Upper lobe of left lung (tissue), 6 donors: ENCODE measurements around the gene SDE2. TPM values are rescaled to one million over a fixed set of nuclear protein-coding genes. Genes with fewer than 3 reads are reported as not detected.
"Not testable (repeated sequence)": the region's sequence is repeated elsewhere in the genome, so short reads cannot be mapped to it uniquely, and the experiment has no call there.

Experiments used
- ATAC-seq, 2 donors: fragments of 200-7000 bp; cut with Tn5 transposase; one replicate each; pipeline ENCODE4 v1.9.1; 2022; ENCODE audit warnings: mild to moderate bottlenecking in 2 of 2, moderate library complexity in 2 of 2; ENCODE audit not compliant: low FRiP score in 2 of 2
- DNase-seq, 2 donors: peaks; one replicate each; pipeline ENCODE4 v3.0.0-alpha.2; 2019 to 2020
- H3K27ac ChIP-seq, 4 donors: fragments of 200-600 bp; sonication (generic); one replicate each; pipeline ENCODE4 v1.5.1; 2016 to 2019
- H3K27me3 ChIP-seq, 4 donors: fragments of 200-600 bp; sonication (generic); one replicate each; pipeline ENCODE4 v1.5.1; 2017 to 2019
- H3K36me3 ChIP-seq, 4 donors: fragments of 200-600 bp; sonication (generic); one replicate each; pipeline ENCODE4 v1.5.1; 2016 to 2019
- H3K4me1 ChIP-seq, 4 donors: fragments of 200-600 bp; sonication (generic); one replicate each; pipeline ENCODE4 v1.5.1; 2018 to 2019
- H3K4me3 ChIP-seq, 4 donors: fragments of 200-600 bp; sonication (generic); one replicate each; pipeline ENCODE4 v1.5.1; 2017 to 2019; ENCODE audit warnings: mild to moderate bottlenecking in 2 of 4, moderate library complexity in 1 of 4
- H3K9me3 ChIP-seq, 4 donors: fragments of 200-600 bp; sonication (generic); one replicate each; pipeline ENCODE4 v1.5.1; 2018 to 2019
- EP300 ChIP-seq, 4 donors: sonication (generic); formaldehyde crosslinking; IDR thresholded peaks; one replicate each; pipeline ENCODE4 v1.5.1; 2017; ENCODE audit warnings: antibody characterized with exemption in 4 of 4, control low read depth in 2 of 4
- POLR2A ChIP-seq, 4 donors: fragments of 450-650 bp; IDR thresholded peaks; one replicate each; pipeline ENCODE4 v1.5.1; 2016 to 2017; ENCODE audit warnings: antibody characterized with exemption in 4 of 4, mild to moderate bottlenecking in 2 of 4
- POLR2AphosphoS5 ChIP-seq, 2 donors: sonication (generic); formaldehyde crosslinking; IDR thresholded peaks; one replicate each; pipeline ENCODE4 v1.5.1; 2017; ENCODE audit warnings: antibody characterized with exemption in 2 of 2
- WGBS, 2 donors: methylation state at CpG; one replicate each; pipeline ENCODE4 v1.1.5; 2017 to 2018; 5-methylcytosine and 5-hydroxymethylcytosine counted together
- small RNA-seq, 4 donors: library from RNA; depleted of rRNA; stranded (forward); fragments of <200 nt; gene quantifications; one replicate each; pipeline ENCODE3, GENCODE V24; 2016
- total RNA-seq, 6 donors: library from RNA; depleted of rRNA in 4 of 6; stranded (reverse); fragments of >200 nt in 4 of 6; gene quantifications; one replicate each; pipeline versions ENCODE4 v1.1.0 to v1.2.1, GENCODE V29; 2016 to 2021
- TF ChIP-seq, protein P1 (sequence below), 6 experiments: fragments of 450-650 bp in 4 of 6; fragments of 200-600 bp in 2 of 6; sonication (generic) in 2 of 6; IDR thresholded peaks; one replicate each; pipeline ENCODE4 v1.5.1; 2016 to 2019; ENCODE audit warnings: antibody characterized with exemption in 6 of 6
- donor health status: DM: no; HTN: no; CAD: no; lungs with moderate emphysema.
- donor health status: DM: no; HTN: yes; CAD: no; lungs with severe emphysema.

Gene SDE2
- total RNA-seq, 6 donors from 2014 or later: 12.1 to 27.8 (median 18.3) TPM

DNA sequence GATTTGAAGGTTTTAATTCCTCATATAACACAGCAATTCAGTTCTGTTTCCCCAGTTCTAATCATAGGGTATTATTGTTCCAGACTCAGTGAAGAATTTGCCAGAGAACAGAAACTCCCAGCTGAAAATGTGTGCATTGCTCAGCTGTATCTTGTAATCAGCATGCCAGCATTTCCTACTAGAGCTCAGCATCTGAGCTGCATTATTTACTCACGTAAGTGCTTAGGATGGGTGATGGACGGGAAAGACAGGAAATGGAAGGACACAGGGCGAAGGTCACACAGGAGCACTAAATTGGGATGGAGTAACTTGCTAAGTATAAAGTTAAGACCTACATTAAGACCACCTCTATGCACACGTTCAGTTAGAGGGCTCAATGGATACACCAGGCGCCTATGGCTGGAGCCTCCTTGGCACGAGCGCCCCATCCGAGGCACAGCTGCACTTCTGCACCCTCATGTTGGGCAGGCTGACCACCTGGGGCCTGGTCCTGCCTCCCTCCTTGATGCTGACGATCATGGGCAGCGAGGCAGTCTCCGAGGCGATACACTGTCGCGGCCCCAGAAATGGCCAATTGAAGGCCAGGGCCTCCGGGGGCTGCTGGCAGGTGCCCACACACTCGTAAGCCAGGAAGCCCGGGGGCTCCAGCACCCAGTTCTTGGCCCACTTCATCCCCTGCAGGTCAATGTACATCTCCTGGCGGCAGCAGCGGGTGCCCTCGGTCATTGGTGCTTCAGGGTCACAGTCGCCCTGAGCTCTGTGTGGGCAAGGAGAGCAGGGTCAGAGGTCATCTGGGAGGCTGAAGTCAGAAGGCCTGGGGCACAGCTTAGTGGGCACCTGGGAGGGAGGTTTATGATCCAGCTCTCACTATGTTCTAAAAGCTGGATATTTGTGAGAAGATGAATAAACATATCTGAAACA, 61.8 kb downstream of the SDE2 start:
- Histone ChIP-seq H3K4me1 (peaks cover 13 to 19% (median 19%) of the 10 kb centered on the region in 4 donors), H3K27me3 (no peaks in the 10 kb centered on the region), H3K4me3 (no peak overlapping the region), H3K27ac (no peak overlapping the region), H3K9me3 (no peaks in the 10 kb centered on the region), H3K36me3 (no peaks in the 10 kb centered on the region)
- no peak for ATAC-seq
- peak in 1 of 2 donors; percentile 53 for DNase-seq
- TF ChIP-seq EP300 (IDR thresholded peaks at IDR 0.05) (no peak), POLR2AphosphoS5 (IDR thresholded peaks at IDR 0.05) (no peak), POLR2A (IDR thresholded peaks at IDR 0.05) (no peak)
- TF ChIP-seq, protein P1, sequence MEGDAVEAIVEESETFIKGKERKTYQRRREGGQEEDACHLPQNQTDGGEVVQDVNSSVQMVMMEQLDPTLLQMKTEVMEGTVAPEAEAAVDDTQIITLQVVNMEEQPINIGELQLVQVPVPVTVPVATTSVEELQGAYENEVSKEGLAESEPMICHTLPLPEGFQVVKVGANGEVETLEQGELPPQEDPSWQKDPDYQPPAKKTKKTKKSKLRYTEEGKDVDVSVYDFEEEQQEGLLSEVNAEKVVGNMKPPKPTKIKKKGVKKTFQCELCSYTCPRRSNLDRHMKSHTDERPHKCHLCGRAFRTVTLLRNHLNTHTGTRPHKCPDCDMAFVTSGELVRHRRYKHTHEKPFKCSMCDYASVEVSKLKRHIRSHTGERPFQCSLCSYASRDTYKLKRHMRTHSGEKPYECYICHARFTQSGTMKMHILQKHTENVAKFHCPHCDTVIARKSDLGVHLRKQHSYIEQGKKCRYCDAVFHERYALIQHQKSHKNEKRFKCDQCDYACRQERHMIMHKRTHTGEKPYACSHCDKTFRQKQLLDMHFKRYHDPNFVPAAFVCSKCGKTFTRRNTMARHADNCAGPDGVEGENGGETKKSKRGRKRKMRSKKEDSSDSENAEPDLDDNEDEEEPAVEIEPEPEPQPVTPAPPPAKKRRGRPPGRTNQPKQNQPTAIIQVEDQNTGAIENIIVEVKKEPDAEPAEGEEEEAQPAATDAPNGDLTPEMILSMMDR (IDR thresholded peaks at IDR 0.05): no peak
- WGBS, 2 donors: 85 to 92% methylated on average over 5 to 21 of the region's 21 CpGs

DNA sequence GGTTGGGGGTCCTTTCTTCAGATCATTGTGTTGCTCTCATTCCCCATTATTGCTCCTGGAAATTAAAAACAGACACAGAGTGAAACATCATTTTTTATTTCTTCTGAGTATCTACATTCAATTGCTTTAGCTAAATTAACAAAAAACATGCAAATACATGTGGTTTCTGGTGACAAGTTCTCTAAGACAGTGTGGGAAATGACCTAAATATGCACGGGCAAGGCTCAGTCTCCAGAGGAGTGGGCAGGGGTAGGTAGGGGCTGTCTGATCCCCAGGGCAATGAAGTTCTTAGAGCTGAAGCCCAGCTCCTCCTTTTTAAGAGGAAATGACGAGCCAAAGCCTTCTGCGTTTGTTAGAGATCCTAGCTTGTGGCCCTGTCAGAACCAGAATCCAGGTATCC, 62.6 kb downstream of the SDE2 start:
- no peak for DNase-seq
- Histone ChIP-seq H3K27me3 (no peaks in the 10 kb centered on the region), H3K36me3 (no peaks in the 10 kb centered on the region), H3K9me3 (no peaks in the 10 kb centered on the region), H3K4me3 (no peak overlapping the region), H3K27ac (no peak overlapping the region), H3K4me1 (peaks cover 10 to 16% (median 11%) of the 10 kb centered on the region in 4 donors)
- 71 to 77% methylated on average over 1 to 3 of the region's 3 CpGs for WGBS, 2 donors
- ATAC-seq: no peak
- TF ChIP-seq EP300 (IDR thresholded peaks at IDR 0.05) (no peak), POLR2A (IDR thresholded peaks at IDR 0.05) (no peak), POLR2AphosphoS5 (IDR thresholded peaks at IDR 0.05) (no peak)
- TF ChIP-seq, protein P1 (IDR thresholded peaks at IDR 0.05): no peak

DNA sequence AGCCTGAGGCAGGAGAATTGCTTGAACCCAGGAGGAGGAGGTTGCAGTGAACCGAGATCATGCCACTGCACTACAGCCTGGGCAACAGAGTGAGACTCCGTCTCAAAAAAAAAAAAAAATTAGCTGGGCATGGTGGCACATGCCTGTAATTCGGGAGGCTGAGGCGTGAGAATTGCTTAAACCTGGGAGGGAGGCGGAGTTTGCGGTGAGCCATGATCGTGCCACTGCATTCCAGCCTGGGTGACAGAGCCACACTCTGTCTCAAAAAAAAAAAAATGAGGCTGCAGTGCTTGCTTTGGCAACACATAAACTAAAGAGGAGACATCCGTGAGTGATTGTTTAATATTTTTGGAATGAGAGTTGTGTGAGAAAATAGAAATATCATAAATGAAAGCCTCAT, 63.1 kb downstream of the SDE2 start:
- peaks cover 6 to 12% (median 8%) of the 10 kb centered on the region in 4 donors for H3K4me1 ChIP-seq
- not testable (repeated sequence) for H3K27me3 ChIP-seq, H3K9me3 ChIP-seq, H3K36me3 ChIP-seq, H3K27ac ChIP-seq, ATAC-seq, DNase-seq, H3K4me3 ChIP-seq
- 71 to 77% methylated on average over 8 of the region's 8 CpGs for WGBS, 2 donors

DNA sequence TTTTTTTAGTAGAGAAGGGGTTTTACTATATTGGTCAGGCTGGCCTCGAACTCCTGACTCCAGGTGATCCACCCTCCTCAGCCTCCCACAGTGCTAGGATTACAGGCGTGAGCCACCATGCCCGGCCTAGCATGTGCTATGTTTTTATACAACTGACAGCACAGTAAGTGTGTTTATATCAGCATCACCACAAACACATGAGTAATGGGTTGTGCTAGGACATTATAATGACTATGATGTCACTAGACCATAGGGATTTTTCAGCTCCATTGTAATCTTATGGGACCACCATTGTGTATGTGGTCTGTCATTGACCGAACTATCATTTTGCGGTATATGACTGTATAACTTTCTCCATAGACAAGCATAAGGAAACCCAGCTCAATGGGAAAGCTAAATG, 64.4 kb downstream of the SDE2 start:
- WGBS, 2 donors: 92 to 93% methylated on average over 5 of the region's 5 CpGs
- ATAC-seq: no peak
- TF ChIP-seq EP300 (IDR thresholded peaks at IDR 0.05) (no peak), POLR2A (IDR thresholded peaks at IDR 0.05) (no peak), POLR2AphosphoS5 (IDR thresholded peaks at IDR 0.05) (no peak)
- TF ChIP-seq, protein P1 (IDR thresholded peaks at IDR 0.05): no peak

DNA sequence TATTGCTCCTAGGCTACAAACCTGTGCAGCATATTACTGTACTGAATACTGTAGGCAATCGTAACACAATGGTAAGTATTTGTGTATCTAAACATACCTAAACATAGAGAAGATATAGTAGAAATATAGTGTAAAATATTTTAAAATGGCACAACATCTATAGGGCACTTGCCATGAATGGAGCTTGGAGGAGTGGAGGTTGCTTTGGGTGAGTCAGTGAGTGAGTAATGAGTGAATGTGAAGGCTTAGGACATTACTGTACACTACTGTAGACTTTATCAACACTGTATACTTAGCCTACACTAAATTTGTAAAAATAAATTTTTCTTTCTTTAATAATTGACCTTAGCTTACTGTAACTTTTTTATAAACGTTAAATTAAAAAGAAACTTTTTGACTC, 66.1 kb downstream of the SDE2 start:
- no peak for TF ChIP-seq EP300 (IDR thresholded peaks at IDR 0.05)
- TF ChIP-seq, protein P1 (IDR thresholded peaks at IDR 0.05): no peak
- no peak for TF ChIP-seq POLR2A (IDR thresholded peaks at IDR 0.05)
- no peaks in the 10 kb centered on the region for H3K4me1 ChIP-seq
- no peaks in the 10 kb centered on the region for H3K9me3 ChIP-seq
- H3K27ac ChIP-seq: no peak overlapping the region
- WGBS, 2 donors: 88 to 89% methylated on average over 2 of the region's 2 CpGs
- no peaks in the 10 kb centered on the region for H3K27me3 ChIP-seq
- ATAC-seq: no peak
- DNase-seq: no peak
- H3K4me3 ChIP-seq: no peak overlapping the region
- no peaks in the 10 kb centered on the region for H3K36me3 ChIP-seq

More for the DNA sequence above, 64.4 kb downstream of the SDE2 start:
- Histone ChIP-seq H3K4me3 (no peak overlapping the region), H3K27ac (no peak overlapping the region), H3K9me3 (no peaks in the 10 kb centered on the region), H3K36me3 (no peaks in the 10 kb centered on the region), H3K4me1 (peaks cover 0 to 4% (median 0%) of the 10 kb centered on the region in 4 donors), H3K27me3 (no peaks in the 10 kb centered on the region)
- no peak for DNase-seq

Small RNA genes within 50 kb of the gene (small RNA-seq; reads per million reads assigned to genes)
- gene AL117348.1: 0 reads per million in 4 donors
- gene NDUFA3P3: 0 reads per million in 4 donors

Other genes with a start within 250 kb of the SDE2 start
- gene SRP9, start 221.5 kb downstream of the SDE2 start, total RNA-seq: 100 to 1,000 TPM in 4 of 6 donors, 10 to 100 TPM in 2; 34.5 to 157 (median 125) TPM
- gene EPHX1, start 189.2 kb downstream of the SDE2 start, total RNA-seq: 100 to 1,000 TPM in 5 of 6 donors, 10 to 100 TPM in 1; 82.8 to 205 (median 141) TPM
- 100 to 1,000 TPM in 4 of 6 donors, 10 to 100 TPM in 2; 57.9 to 244 (median 105) TPM for gene TMEM63A, start 117.0 kb downstream of the SDE2 start, total RNA-seq
- gene LEFTY1, start 110.2 kb downstream of the SDE2 start, total RNA-seq: under 1 TPM in 2 of 6 donors, not detected in 4; 0.47 to 0.69 TPM
- gene PYCR2, start 75.1 kb downstream of the SDE2 start, total RNA-seq: 100 to 1,000 TPM in 1 of 6 donors, 10 to 100 TPM in 5; 49.4 to 115 (median 69.6) TPM
- gene LEFTY2, start 58.1 kb downstream of the SDE2 start, total RNA-seq: 1 to 10 TPM in 1 of 6 donors, under 1 TPM in 3, not detected in 2; 0.44 to 2.9 (median 0.76) TPM
- gene H3-3A, start 63.4 kb upstream of the SDE2 start, total RNA-seq: 100 to 1,000 TPM; 148 to 453 (median 419) TPM
- gene ACBD3, start 187.4 kb upstream of the SDE2 start, total RNA-seq: 10 to 100 TPM; 39.8 to 71.4 (median 40.8) TPM
- under 1 TPM in 1 of 6 donors, not detected in 5; 0.20 TPM for gene MIXL1, start 224.3 kb upstream of the SDE2 start, total RNA-seq